NCI-H1694 treated with DMSO at 0.1 percent for 48 hours (cell line): Measurements from ENCODE around the gene KRT31.
"Not testable (repeated sequence)": the region's sequence is repeated elsewhere in the genome, so short reads cannot be mapped to it uniquely, and the experiment has no call there.

Experiments
- DNase-seq: peaks from one replicate; lab custom pipeline; 2025; lab: John Stamatoyannopoulos, UW

The KRT31 gene

GRCh38 chr17:41396996-41397660 is at the start of gene KRT31:
TSS of gene KRT31 (minus strand) at chr17:41397608. CDS start at chr17:41397539, 69 bp downstream.
- no peak for DNase-seq

DNA sequence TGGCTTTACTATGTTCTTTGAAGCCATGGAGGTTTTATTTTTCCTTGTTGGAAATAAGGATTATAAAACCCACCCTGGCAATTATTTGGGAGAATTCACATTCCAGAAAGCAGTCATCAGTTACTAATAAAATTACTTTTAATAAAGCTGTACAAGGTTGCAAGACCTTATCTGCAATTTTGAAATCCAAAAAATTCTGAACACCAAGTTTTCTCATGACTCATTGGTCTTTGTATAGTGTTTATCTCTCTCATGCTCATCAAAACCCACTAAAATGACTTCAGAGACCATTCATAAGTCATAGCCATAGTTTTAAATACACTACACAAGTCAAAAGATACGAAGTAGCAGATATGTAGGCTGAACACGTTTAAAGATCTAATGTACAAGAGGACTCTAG is 49.4 kb upstream of the KRT31 start:
- DNase-seq: no peak

- no peak for DNase-seq
Measured at GRCh38 chr17:41444640-41445039, 47.2 kb upstream of the KRT31 start.

GRCh38 chr17:41444186-41444585 is 46.8 kb upstream of the KRT31 start:
- DNase-seq: no peak

- no peak for DNase-seq
Measured at GRCh38 chr17:41442739-41443138, 45.3 kb upstream of the KRT31 start.

DNA sequence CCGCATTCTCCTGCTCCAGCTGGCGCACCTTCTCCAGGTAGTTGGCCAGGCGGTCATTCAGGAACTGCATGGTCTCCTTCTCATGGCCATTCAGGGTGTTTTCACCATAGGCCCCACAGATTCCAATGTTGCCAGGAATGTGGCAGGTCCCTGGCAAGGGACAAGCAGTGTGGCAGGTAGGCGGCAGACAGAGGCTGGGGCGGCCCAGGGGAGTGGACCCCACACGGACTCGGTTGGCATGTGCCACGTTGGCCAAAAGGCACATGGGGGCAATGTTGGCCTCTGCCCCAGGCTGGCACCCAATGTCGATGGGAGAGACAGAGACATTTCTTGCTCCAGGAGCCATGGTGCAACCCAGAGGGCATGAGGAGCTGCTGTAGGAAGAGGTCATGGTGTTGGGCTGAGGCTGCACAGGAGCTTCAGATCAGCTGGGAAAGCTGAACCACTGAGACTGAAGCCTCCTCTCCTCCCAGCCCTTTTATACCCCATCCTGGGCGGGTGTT is 43.2 kb upstream of the KRT31 start, which contains the start of gene KRT38:
KRT38 (minus strand) TSS at position 453 of the 503 bp plus-strand sequence; CDS start at position 391, 62 bp downstream.
- no peak for DNase-seq

DNA sequence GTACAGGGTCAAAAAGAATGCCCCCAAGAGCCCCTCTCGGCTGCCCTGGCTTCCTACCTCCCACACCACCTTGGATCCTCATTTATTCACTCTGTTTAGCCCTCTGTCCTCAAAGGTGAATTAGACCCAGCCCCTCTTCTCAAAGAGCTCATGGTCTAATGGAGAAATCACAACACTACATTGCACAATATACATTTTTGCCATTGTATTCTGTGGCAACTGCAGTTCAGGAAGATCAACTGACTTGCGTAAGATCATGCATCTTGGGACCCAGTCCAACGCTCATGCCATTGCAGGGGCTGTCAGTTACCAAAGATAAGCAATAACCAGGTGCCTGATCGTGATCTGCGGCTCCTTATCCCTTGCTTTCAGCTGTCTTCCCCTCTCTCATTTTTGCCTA is 42.0 kb upstream of the KRT31 start:
- DNase-seq: no peak

DNA sequence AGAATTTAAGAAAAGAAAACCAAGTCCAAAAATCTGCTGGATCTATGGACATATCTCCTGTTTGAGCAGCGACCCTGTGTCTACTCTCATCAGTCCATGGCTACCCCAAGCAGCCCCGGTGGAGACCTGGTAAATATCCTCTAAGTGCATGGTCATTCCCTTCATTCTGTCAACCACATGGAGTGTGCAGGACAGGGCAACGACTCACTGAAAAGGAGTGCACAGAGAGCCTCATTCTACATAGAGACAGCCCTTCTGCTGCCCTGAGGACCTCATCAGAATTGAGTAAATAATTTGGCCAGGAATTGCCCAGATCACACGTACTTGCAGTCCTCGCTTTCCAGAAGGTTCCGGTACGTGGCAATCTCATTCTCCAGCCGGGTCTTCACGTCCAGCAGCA is 40.4 kb upstream of the KRT31 start:
- no peak for DNase-seq

GRCh38 chr17:41437254-41437653 is 39.8 kb upstream of the KRT31 start:
- no peak for DNase-seq

GRCh38 chr17:41434415-41434814 is 37.0 kb upstream of the KRT31 start:
- DNase-seq: no peak

- DNase-seq: no peak
Measured at GRCh38 chr17:41434005-41434404, 36.6 kb upstream of the KRT31 start.

- no peak for DNase-seq
Measured at GRCh38 chr17:41433586-41433985, 36.2 kb upstream of the KRT31 start.

- DNase-seq: not testable (repeated sequence)
Measured at GRCh38 chr17:41430376-41430775, 33.0 kb upstream of the KRT31 start.

GRCh38 chr17:41429667-41430066 is 32.3 kb upstream of the KRT31 start:
- no peak for DNase-seq

- no peak for DNase-seq
Measured at GRCh38 chr17:41428591-41429291, 31.3 kb upstream of the KRT31 start.

- DNase-seq: no peak
Measured at GRCh38 chr17:41424111-41424635, 26.8 kb upstream of the KRT31 start, which contains the start of gene KRT37. TSS of gene KRT37 (minus strand) at chr17:41424585. CDS start at chr17:41424523, 62 bp downstream.

DNA sequence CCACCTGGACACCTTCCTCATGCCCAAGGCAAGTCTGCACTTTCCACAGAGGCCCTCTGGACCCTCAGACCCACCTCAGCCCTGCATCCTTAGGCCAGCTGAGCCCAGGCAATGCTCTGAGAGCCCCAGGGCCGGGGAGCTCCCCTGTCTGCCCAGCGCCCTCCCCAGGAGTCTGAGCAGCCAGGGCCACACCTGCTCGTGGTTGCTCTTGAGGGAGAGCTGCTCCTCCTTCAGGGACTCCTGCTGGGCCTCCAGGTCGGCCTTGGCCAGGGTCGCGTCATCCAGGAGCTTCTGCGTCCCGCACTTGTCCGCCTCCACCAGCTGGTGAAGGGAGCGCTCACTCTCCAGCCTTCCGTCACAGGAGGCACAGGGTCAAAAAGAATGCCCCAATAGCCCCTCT is 25.2 kb upstream of the KRT31 start:
- not testable (repeated sequence) for DNase-seq

- no peak for DNase-seq
Measured at GRCh38 chr17:41421617-41422016, 24.2 kb upstream of the KRT31 start.

- DNase-seq: no peak
Measured at GRCh38 chr17:41421116-41421515, 23.7 kb upstream of the KRT31 start.

DNA sequence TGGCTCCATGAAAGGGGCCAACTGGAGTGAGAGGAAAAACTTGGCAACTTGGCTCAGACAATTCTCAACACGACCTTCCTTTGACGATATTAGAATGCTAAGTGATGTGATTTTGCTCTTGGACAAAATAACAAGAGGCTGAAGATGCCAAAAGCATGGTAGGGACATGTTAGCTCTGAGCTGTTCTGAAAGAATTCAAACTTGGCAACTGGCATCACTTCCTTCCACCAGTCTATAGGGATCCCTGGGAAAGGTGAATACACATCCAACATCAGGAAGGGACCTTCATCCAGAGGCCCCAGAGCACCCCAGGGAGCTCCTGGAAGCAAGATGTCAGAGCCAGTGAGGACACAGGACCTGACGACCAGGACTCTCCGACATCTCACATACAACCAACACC is 22.7 kb upstream of the KRT31 start:
- DNase-seq: no peak

GRCh38 chr17:41419716-41420115 is 22.3 kb upstream of the KRT31 start:
- DNase-seq: no peak

DNA sequence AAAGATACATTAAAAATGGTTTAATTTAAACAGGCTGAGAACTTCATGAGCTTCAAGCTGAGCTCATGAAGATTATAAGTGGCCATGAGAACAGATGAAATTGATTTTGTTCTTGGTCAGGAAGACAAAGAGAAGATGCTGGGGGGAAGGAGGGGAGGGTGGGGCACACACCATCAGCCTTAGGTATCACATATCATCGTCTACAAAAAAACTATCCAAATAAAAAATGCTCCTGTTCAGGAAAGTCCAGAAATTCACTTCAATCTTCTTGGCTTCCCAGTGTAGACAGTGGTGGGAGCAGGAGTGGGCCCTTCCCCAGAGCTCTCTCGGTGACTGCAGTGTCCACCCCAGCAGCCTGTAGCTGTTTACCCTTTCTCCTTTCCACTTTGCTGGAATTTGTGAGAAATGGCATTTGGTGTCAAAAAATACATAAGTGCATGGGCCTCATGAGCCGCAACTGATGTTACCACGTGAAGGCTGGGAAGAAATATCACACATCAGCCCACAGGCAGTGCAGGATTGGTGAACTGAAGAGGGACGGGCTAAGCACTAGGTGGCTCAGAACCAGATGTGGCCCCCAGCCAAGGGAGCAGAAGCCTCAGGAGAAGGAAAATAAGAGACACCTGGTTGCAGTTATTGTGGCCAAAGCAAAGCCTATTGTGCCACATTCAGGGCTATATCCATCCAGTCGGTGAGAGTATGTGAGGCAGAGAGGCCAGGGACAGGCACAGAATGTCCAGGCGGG is 20.9 kb upstream of the KRT31 start:
- no peak for DNase-seq
